Measurements from ENCODE around the gene G0S2.

G0S2 gene

GRCh38 chr1:209674957-209675564, at the start of gene G0S2:
Gene G0S2 (plus strand): TSS chr1:209675412. CDS start chr1:209675685, 273 bp downstream.
- DNase-seq (ENCODE audit: low read depth): no peak

GRCh38 chr1:209625791-209626285, 49.4 kb upstream of the G0S2 start:
- no peak for DNase-seq (ENCODE audit: low read depth)

DNA sequence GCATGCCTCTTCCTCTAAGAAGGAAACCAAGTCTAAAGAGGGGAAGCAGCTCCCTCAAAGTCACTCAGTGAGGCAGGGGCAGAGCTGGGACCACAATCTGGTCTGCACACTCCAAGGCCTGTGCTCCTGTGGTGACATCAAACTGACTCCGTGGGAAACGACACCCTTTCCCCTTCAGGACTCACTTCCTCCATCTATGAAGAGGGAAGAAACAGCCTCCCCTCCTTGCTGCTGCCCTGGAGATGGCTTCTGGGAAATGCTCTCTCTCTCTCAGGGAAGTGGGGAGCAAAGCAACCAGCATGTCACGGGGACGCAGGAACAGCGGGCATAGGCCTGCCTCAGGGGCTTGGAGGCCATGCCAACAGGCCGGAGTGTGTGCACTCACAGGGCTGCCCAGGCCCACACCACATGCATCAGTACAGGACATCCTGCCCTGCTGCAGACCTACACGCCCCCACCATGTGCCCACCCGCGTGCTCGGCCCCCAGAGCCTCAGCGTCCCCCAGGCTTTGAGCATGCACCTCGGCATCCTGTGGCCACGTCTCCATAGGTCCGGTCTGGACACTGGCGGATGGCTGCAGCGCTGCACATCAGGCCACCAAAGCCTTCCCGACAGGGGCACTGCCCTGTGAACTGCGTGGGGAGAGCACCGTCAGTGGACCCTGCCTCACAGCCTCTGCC, 48.7 kb upstream of the G0S2 start:
- DNase-seq (ENCODE audit: low read depth): no peak

GRCh38 chr1:209627027-209627731, 48.0 kb upstream of the G0S2 start:
- no peak for DNase-seq (ENCODE audit: low read depth)

DNA sequence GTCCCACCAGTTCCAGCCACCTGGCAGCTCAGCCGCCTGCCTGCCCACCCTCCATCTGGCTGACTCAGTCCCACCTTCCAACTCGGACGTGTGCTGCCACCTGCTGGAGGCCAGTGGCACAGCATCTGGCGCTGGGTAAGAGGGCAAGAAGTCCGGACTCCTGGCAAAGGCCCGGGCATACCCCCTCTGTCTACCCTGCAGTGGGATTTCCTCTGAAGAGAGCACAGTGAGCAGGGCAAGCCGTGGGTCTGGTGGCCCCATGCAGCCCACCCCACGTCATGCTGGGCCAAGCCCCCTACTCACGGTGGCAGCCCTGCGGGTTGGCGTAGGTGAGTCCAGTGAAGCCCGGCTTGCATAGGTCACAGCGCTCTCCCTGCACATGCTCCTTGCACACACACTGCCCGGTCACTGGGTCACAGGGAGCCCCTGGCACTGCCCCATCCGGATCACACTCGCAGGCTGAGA, 47.4 kb upstream of the G0S2 start:
- DNase-seq (ENCODE audit: low read depth): no peak

- DNase-seq (ENCODE audit: low read depth): no peak
These were observed 46.5 kb upstream of the G0S2 start for GRCh38 chr1:209628618-209629299.

GRCh38 chr1:209629621-209630382, 45.4 kb upstream of the G0S2 start:
- DNase-seq (ENCODE audit: low read depth): no peak

DNA sequence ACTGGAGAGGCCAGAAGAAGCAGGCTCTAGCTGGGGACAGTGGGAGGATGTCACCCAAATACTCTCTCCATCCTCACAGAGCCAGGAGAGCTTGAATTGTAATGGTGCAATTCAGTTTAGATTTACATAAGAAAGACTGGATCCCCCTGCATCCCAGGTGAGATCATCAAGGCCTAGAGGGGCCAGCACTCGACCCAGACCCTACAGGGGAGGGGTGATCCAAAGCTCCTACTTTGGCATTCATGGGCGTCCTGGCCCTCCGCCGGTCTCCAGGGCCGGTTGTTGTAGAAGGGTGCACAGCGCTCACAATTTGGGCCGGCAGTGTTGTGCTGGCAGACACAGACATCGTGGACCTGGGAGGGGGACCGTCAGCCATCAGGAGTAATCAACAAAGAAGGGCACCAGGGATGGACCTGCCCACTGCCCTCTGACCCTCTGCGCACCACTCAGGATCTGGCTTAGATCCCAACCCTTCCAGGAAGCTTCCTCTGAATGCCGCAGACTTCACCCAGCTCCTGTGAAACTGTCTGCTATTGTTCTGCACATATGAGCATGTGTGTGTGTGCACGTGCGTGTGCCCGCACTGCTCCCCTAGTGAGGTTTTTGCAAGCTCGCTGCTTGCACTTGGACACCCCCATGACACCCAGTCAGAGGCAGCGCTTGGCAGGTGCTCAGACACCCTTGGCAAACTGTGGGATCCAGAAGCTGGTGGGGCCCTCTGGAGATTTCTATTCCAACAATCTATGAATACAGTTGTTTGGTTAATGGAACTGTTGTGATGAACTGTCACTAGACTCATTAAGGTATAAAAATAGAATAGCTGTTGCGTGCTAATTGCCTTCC, 44.6 kb upstream of the G0S2 start:
- DNase-seq (ENCODE audit: low read depth): no peak

DNA sequence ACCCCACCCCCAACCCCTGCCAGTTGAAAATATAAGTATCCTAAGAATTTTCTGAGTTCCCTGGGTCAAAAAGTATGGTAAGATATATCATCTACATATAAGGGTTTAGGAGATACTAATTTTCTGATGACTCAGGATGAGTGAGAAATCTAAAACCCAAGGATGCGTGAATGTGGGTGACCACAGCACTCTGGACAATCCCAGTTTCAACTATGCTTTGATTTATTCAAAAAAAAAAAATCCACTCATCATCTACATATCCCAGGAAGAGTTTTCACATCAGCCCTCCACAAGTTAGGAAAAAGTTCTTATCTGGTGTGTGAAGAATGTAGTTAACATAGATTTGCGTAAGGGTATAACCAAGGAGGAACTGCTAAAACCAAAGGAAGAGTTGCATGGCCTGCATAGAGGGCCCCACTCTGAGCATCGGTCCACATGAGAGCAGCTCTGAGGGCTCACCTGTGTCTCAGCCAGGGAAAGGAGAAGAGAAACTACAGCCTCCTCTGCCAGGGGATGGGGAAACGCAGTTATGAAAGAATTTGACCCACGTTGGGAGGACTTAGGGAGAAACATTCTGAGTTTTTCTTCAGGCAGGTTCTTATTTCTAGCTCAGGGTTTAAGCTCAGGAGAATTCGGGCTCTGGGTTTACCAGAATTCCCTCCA, 41.7 kb upstream of the G0S2 start:
- no peak for DNase-seq (ENCODE audit: low read depth)

GRCh38 chr1:209634005-209634737, 41.0 kb upstream of the G0S2 start:
- DNase-seq (ENCODE audit: low read depth): no peak

DNA sequence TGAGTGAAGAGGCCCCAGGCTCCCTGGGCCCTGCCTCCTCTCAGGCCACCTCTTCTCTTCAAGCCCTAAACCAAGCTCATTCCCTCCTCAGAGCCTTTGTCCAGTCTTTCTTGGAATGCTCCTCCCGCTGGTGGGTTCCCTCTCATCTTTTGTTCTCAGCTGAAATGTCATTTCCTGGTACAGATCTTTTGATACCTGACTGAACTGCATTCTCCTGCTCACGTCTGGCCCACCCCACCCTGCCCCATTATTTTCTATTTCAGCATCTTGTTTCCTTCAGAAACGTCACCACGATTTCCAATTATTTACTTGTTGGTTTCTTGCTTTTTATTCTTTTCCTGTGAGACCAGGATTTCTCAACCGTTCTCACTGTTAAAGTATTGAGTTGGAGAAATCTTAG, 39.4 kb upstream of the G0S2 start:
- DNase-seq (ENCODE audit: low read depth): no peak

- DNase-seq (ENCODE audit: low read depth): no peak
These were observed 33.4 kb upstream of the G0S2 start for GRCh38 chr1:209641832-209642172.

DNA sequence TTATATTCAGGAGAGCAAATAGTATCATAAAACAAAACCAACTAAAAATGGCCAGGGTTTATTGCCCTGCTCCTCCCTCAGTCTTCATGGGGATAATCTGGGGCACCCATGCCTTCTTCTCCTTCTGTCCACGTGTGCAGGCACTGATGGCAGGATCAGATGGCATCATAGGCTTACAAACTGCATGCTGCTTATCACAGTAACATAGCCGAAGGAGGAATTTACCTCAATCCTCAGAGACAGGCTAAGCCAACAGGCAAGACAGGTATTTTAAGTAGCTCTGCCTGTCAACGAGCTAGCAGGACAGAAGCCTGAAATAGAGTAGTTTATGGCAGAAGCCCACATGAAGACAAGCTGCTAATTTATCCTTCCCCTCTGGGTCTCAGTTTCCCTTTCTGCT, 32.4 kb upstream of the G0S2 start:
- DNase-seq (ENCODE audit: low read depth): no peak

DNA sequence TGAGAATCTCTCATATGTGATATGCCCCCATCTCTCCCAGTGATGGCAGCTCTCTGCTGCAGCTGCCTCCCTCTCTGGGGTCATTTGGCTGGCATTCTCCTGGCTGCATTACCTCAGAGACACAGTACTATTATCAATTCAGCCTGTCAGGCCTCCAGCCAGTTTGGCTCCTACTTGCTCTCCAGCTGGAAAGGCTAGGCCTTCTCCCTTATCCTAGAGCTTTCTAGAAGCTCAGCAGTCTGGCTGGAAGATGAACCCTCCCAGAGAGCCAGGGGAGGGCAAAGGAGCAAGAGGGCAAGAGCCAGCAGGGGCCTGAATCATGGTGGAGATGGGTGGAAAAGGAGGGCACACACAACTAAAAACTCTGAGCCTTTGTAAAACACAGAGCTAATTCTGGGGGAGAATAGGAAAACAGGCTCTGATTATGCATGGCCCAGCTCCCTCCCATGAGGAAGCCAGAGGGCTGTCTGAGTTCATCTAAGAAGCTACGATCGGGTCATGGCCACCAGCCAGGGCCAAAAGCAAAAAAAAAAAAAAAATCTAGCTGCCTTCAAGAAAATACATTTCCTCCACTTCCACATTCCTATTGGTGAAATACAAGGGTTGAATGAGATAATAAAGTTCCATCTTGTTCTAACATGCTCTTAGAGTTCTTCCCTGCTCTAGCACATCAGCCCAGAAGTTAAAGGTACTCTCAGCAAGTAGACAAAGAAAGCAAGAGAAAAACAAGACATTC, 31.8 kb upstream of the G0S2 start:
- no peak for DNase-seq (ENCODE audit: low read depth)

DNA sequence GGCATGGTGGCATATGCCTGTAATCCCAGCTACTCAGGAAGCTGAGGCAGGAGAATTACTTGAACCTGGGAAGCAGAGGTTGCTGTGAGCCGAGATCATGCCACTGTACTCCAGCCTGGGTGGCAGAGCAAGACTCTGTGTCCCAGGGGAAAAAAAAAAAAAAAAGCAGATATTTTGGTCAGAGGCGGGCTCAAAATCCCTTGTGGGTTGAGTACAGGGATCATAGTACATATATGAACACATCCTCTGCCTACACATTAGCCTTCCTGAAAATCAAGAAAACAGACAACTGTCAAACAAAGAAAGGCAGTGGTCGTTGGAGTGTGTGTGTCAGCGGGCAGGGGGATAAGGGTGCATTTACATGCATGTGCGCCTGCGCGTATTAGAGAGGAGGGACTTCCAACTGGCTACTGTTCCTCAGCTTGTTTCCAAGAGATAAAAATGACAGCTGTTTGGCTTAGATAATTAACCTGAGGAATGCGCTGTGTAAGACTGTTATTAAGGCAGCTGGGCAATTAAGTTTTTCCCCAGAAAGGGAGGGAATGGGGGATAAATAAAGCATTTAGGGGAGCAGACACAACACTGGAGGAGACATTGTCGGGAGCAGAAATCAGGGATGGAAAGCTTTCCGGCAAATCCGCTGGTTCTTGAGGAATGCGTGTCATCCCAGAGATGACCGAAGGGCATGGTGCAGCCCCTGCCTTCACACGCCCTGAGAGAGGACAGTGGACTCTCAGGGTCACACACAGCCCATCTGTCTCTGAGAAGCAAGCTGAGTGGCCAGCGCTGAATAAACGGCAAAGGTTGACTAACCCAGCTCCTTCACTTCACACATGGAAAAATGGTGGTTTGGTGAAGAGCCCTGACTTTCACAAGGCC, 29.4 kb upstream of the G0S2 start:
- no peak for DNase-seq (ENCODE audit: low read depth)

GRCh38 chr1:209646558-209646957, 28.7 kb upstream of the G0S2 start:
- no peak for DNase-seq (ENCODE audit: low read depth)

- no peak for DNase-seq (ENCODE audit: low read depth)
These were observed 28.1 kb upstream of the G0S2 start for GRCh38 chr1:209647156-209647555.

DNA sequence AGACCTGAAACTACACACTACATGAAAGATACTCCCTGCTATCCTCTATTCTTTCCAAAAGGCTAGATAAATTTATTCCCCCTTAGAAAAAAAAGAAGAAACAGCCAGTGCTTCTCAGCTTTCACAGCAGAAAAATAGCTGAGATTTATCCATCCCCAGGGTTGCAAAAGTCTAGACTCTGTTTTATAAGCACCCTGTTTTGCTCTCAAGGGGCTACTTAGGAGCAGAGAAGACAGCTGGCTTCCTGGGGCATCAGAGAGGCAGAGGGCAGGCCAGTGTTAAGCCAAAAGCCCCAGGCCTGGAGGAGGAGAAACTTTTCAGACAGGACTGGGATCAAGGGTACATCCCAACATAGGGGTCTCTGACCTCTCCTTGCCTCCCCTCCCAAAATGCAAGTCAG, 26.9 kb upstream of the G0S2 start:
- no peak for DNase-seq (ENCODE audit: low read depth)
